ENCODE data around the gene CNTNAP2. TPM values are rescaled to one million over a fixed set of nuclear protein-coding genes. Genes with fewer than 3 reads are reported as not detected.

Gene CNTNAP2
- total and polyA plus RNA-seq, 2 of the 4 experiments (the other 2 are of a cell fraction) = not detected

DNA sequence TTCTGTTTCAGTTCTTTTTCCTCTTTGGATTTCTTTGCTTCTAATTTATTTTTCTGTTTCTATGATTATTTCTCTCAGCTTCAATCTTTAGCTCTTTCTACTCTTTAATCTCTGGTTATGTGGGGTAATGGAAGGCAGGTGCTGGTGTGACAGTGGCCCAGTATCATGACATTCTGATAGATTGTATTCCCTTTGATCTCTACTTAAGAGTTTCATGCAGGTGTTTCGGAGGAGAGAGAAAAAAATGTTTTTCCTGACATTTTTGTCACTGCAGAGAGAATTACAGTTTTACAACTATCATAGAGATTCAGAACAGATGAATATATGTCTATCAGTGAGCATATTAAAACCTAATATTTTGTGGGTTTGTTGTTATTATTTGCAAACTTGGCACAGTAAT lies 524.9 kb downstream of the CNTNAP2 start:
- Histone ChIP-seq H3K27ac (ENCODE audit: insufficient read depth, low read length) (no peak overlapping the region), H2BK15ac (ENCODE audit: low read depth, low read length) (no peak overlapping the region), H3K27me3 (ENCODE audit: control insufficient read depth, insufficient read depth, low read length) (no peaks in the 10 kb centered on the region), H3K79me1 (ENCODE audit: low read depth in 1 of 2, low read length in 2 of 2) (no peaks in the 10 kb centered on the region), H3K4ac (ENCODE audit: low read depth, low read length) (no peak overlapping the region), H3K36me3 (ENCODE audit: control insufficient read depth, insufficient read depth, low read length) (no peaks in the 10 kb centered on the region), H3K9me1 (ENCODE audit: insufficient read depth, low read length) (no peaks in the 10 kb centered on the region), H2BK5ac (ENCODE audit: low read depth, low read length, poor library complexity, severe bottlenecking) (no peak overlapping the region), H3K56ac (ENCODE audit: extremely low read depth, insufficient read depth, low read length) (no peak overlapping the region), H2AK9ac (replicated peaks; ENCODE audit: low read depth, low read length, poor library complexity) (no peak overlapping the region), H4K8ac (ENCODE audit: low read depth in 2 of 2, low read length in 2 of 2) (no peak overlapping the region), H3K14ac (replicated peaks; ENCODE audit: low read depth, low read length) (no peak overlapping the region), H3K4me2 (ENCODE audit: low read depth, low read length) (no peak overlapping the region), H2BK20ac (ENCODE audit: low read depth, low read length) (no peak overlapping the region), H2AFZ (replicated peaks; ENCODE audit: low read length, poor library complexity) (no peak overlapping the region), H2BK120ac (ENCODE audit: low read depth, low read length) (no peak overlapping the region), H4K20me1 (ENCODE audit: insufficient read depth, low read length) (no peaks in the 10 kb centered on the region), H3K23ac (ENCODE audit: low read depth, low read length) (no peak overlapping the region), H3K4me3 (ENCODE audit: insufficient read depth, low read depth, low read length) (no peak overlapping the region), H3K18ac (ENCODE audit: low read depth, low read length) (no peak overlapping the region), H3K4me1 (ENCODE audit: control insufficient read depth, insufficient read depth, low read length) (no peaks in the 10 kb centered on the region), H4K91ac (ENCODE audit: insufficient read depth, low read depth, low read length) (no peak overlapping the region), H2AK5ac (ENCODE audit: low read depth, low read length) (no peak overlapping the region), H3K9ac (ENCODE audit: low read depth, low read length) (no peak overlapping the region), H3K9me3 (ENCODE audit: control insufficient read depth, insufficient read depth, low read length) (no peaks in the 10 kb centered on the region), H4K5ac (ENCODE audit: low read depth, low read length) (no peak overlapping the region)
- DNase-seq = no peak
- no peak for ATAC-seq (ENCODE audit: low read depth)
- BruUV-seq (replicated peaks) = no TSS peak
- ChIA-PET POLR2A (ENCODE audit: unreplicated experiment) (no interaction called here), CTCF (no interaction called here)
- in situ Hi-C loops (cut with MboI; ENCODE audit: low sequenced_read_pairs) = no loop called here
- WGBS, 2 experiments (ENCODE audit: extremely low coverage in 2 of 2, insufficient read length in 1 of 2) = no CpG with 5 or more reads among the region's 1 CpG
- TF ChIP-seq BHLHE40 (IDR thresholded peaks at IDR 0.05; ENCODE audit: low read depth, low read length) (no peak), POLR2A (IDR thresholded peaks at IDR 0.05; ENCODE audit: low read depth, low read length) (no peak), CHD1 (IDR thresholded peaks at IDR 0.05; ENCODE audit: low read depth, low read length) (no peak), RAD21 (IDR thresholded peaks at IDR 0.05; ENCODE audit: low read length) (no peak), RFX5 (IDR thresholded peaks at IDR 0.05; ENCODE audit: low read depth, low read length) (no peak), MAZ (IDR thresholded peaks at IDR 0.05; ENCODE audit: borderline replicate concordance, low read depth, low read length) (no peak), MAFK (IDR thresholded peaks at IDR 0.05; ENCODE audit: low read depth, low read length) (no peak), NFE2L2 (IDR thresholded peaks at IDR 0.05; ENCODE audit: low read depth, low read length) (no peak), MXI1 (IDR thresholded peaks at IDR 0.05; ENCODE audit: borderline replicate concordance, low read depth, low read length) (no peak), CTCF (conservative IDR thresholded peaks at IDR 0.05; ENCODE audit: low read depth, low read length) (no peak), USF2 (IDR thresholded peaks at IDR 0.05; ENCODE audit: low read depth, low read length) (no peak), SMC3 (IDR thresholded peaks at IDR 0.05; ENCODE audit: low read depth, low read length) (no peak), RCOR1 (IDR thresholded peaks at IDR 0.05; ENCODE audit: insufficient replicate concordance, low read length) (no peak), FOS (IDR thresholded peaks at IDR 0.05; ENCODE audit: low read depth, low read length) (no peak), CEBPB (IDR thresholded peaks at IDR 0.05; ENCODE audit: low read depth, low read length) (no peak)
- TF ChIP-seq, protein P1, sequence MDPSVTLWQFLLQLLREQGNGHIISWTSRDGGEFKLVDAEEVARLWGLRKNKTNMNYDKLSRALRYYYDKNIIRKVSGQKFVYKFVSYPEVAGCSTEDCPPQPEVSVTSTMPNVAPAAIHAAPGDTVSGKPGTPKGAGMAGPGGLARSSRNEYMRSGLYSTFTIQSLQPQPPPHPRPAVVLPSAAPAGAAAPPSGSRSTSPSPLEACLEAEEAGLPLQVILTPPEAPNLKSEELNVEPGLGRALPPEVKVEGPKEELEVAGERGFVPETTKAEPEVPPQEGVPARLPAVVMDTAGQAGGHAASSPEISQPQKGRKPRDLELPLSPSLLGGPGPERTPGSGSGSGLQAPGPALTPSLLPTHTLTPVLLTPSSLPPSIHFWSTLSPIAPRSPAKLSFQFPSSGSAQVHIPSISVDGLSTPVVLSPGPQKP (IDR thresholded peaks at IDR 0.05; ENCODE audit: borderline replicate concordance, low read depth, low read length) = no peak
- dilution Hi-C loops (cut with HindIII; ENCODE audit: low sequenced_read_pairs, unreplicated experiment) = no loop called here
- intact Hi-C loops (cut with micrococcal nuclease) = no loop called here
